HG02981 (cell line): ENCODE results near the gene MYRIP.
"Not testable (repeated sequence)": the region's sequence is repeated elsewhere in the genome, so short reads cannot be mapped to it uniquely, and the experiment has no call there.

ENCODE experiments used
- ATAC-seq: cut with Tn5 transposase; IDR thresholded peaks from one replicate; pipeline ENCODE4 v1.9.1; 2021; ENCODE audit warnings: mild to moderate bottlenecking, moderate library complexity; ENCODE audit not compliant: unreplicated experiment

Gene MYRIP

GRCh38 chr3:39805650-39806049, 3.8 kb upstream of the MYRIP start:
- no peak for ATAC-seq

GRCh38 chr3:39806820-39807219, 2.6 kb upstream of the MYRIP start:
- no peak for ATAC-seq

GRCh38 chr3:39808467-39809180, 785 bp upstream of the MYRIP start:
- no peak for ATAC-seq

GRCh38 chr3:39809995-39810595, 686 bp downstream of the MYRIP start:
- ATAC-seq, result no peak

GRCh38 chr3:39810647-39811161, 1.3 kb downstream of the MYRIP start:
- ATAC-seq, result no peak

GRCh38 chr3:39811561-39811960, 2.2 kb downstream of the MYRIP start:
- ATAC-seq, result no peak

DNA sequence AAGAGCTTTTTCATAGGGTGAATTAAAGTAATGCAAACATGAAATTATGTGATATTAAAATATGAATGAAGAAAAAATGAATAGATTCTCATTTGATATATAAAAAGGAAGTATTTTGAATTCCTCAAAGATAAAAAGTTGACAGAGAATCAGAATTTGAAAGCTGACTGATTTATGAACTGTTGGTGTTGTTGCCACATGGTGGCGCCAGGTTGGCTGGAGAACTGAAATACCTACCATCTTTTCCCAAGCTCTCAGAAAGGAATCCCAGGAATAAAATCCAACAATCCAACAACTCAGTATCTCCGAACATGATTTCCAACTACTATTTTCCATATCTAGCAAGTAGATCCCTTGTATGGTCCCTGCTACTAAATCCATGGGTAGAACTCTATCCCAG, 3.1 kb downstream of the MYRIP start:
- ATAC-seq, result no peak

DNA sequence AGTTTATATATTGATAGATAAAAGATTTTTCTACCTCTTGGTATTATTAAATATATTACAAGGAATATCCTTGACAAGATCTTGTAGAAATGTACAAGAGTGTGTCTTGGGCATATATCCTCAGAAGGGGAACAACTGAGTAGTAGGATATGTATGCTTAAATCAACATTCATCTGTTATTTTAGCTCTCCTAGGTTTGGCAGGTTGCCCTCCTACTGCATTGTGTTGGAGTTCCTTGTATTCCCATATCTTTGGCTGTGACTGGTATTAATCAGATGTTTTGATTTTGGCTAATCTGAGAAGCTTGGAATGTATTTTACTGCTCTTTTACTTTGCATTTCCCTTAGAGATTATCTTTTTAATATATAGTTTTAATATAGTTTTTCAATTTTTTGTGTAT, 4.6 kb downstream of the MYRIP start:
- ATAC-seq, result no peak

- no peak for ATAC-seq
Observed at GRCh38 chr3:39819899-39820298, 10.5 kb downstream of the MYRIP start.

DNA sequence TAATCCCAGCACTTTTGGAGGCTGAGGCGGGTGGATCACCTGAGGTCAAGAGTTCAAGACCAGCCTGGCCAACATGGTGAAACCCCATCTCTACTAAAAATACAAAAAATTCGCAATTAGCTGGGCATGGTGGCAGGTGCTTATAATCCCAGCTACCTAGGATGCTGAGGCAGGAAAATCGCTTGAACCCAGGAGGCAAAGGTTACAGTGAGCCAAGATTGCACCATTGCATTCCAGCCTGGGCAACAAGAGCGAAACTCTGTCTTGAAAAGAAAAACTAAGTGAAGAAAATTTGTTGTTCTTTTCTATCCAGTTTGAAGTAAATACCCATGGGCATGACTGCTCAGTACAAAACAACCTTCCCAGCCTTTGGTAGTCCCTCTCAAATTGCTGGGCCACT, 24.4 kb downstream of the MYRIP start:
- not testable (repeated sequence) for ATAC-seq

GRCh38 chr3:39839484-39839883, 30.1 kb downstream of the MYRIP start:
- ATAC-seq, result no peak

- no peak for ATAC-seq
Observed at GRCh38 chr3:39843440-39843839, 34.0 kb downstream of the MYRIP start.

- ATAC-seq, result no peak
Observed at GRCh38 chr3:39848365-39848764, 39.0 kb downstream of the MYRIP start.

DNA sequence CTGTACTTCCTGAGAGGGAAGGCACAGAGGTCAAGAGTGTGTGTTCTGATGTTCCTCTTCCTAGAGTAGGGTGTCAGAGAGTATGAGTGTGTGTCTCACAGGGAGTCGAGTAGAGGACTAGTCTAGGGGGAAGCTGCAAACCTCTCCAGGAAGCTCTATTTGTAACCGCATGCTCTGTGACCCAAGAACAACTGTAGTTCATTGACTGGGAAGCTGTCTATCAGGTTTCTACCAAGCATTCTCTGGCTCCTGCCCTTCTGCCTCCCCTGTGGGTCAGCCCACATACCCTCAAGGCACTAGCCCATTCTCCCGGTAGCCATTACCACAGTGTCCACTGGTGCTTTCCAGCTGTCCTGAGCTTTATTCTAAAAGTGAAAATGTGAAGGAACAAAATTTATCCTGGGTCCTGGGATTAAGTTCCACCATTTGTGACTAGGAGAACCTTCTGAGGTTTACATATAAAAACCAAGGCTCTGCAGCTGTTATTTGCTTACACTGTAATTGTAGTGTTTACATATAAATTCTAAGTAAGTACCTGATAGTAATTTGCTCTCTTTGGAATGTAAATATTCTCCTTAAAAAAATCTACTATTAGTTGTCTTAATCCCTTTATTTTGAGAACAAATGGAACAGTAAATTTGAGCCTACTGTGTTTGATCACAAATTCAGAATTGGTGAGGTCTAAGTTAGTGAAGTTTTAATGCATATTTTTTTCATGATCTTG, 40.7 kb downstream of the MYRIP start:
- peak; percentile 71 for ATAC-seq

- no peak for ATAC-seq
Observed at GRCh38 chr3:39850716-39851032, 41.3 kb downstream of the MYRIP start.

DNA sequence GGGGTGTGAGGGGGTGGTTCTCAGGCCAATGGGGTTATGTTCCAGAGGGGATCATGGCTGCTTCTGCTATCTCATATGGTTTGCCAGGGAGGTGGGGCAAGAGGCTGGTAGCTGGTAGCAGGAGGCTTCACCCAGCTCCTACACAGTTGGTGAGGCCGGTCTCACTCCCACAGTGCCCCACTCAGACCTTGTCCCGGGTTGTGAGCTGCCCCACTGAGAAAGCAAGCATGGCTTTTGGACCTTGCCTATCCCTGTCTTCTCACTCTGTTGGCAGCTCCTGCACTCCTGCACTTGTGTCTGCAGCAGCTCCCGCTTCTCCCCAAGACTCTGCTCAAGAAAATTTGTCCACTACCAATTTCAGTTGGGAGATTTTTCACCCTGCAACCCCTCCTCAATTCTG, 46.1 kb downstream of the MYRIP start:
- no peak for ATAC-seq

DNA sequence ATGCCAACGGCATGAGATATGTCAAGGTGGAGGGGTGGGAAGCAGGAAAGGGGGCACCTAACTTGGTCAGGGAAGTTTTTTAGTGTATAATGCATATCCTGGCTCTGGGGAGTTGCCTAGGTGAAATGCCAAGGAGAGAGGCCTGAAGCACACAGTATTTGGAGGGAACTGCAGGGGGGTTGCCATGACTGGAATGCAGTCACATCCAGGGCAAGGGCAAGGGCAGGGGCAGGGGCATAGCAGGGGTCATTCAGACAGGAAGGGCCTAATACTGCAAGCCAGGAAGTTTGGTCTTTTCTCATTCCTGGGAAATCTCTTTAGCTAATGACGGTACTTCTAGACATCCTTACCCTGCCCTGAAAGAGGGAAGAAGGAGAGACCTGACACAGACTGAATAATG, 60.5 kb downstream of the MYRIP start:
- no peak for ATAC-seq

DNA sequence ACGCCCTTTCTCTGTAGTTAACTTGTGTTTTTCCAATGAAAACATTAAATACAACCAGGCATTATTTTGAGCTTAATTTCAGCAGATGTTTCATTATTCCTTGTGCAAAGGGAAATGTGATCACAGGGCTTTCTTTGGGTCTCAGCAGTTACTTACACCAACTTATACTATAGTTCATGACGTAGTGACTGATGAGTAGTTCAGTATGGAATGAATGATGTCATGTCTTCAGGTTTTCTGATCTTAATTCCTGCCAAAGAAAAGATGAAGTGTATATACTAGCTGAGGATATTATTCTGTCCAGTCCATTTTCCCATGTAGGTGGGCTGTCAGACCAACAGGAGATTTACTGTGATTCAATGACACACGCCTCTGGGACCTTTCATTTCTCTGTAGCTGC, 61.3 kb downstream of the MYRIP start:
- no peak for ATAC-seq

- no peak for ATAC-seq
Observed at GRCh38 chr3:39879581-39879980, 70.2 kb downstream of the MYRIP start.

- no peak for ATAC-seq
Observed at GRCh38 chr3:39882111-39882510, 72.7 kb downstream of the MYRIP start.

DNA sequence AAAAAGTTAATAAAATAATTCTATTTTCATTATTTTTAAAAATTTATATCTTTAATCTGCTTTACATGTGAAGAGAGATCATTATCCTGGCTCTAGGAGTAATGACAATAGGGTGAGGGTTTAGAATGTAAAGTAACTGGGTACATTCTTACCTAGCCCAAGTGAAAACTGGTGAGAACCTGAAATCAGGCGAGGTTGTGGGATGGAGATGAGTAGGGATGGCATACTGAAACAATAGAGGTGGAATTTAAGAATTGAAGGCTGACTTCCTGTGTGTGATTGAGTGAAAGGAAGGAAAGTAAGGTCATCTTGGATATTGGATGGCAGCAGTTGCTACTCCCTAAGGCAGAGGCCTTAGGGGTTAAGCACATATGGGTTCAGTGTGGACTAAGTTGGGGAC, 82.7 kb downstream of the MYRIP start:
- ATAC-seq, result no peak

- no peak for ATAC-seq
Observed at GRCh38 chr3:39896184-39896583, 86.8 kb downstream of the MYRIP start.
